K562 (cell line): ENCODE results near the gene SNRPD2. TPM values are rescaled to one million over a fixed set of nuclear protein-coding genes. Genes with fewer than 3 reads are reported as not detected.
A peak's percentile ranks its signal among the peaks of the same experiment; 100 is the strongest.

ENCODE experiments used
- BRF1 ChIP-seq: IDR thresholded peaks from 3 replicates; pipeline ENCODE4 v1.6.1; 2011; ENCODE audit warnings: borderline replicate concordance, mild to moderate bottlenecking; ENCODE audit not compliant: insufficient read length; ENCODE audit errors: extremely low read depth
- ETS2 ChIP-seq: IDR thresholded peaks from 2 replicates; pipeline ENCODE4 v1.6.1; 2016; ENCODE audit warnings: borderline replicate concordance, missing genetic modification characterization, mild to moderate bottlenecking, moderate library complexity, missing compliant biosample characterization; ENCODE audit not compliant: poor library complexity, severe bottlenecking
- HNRNPLL ChIP-seq: fragments of 200-400 bp; formaldehyde crosslinking; IDR thresholded peaks from 2 replicates; pipeline ENCODE4 v1.6.1; 2017; ENCODE audit warnings: low read length, low read depth, mild to moderate bottlenecking; ENCODE audit not compliant: poor library complexity, severe bottlenecking
- HSF4 ChIP-seq: fragments of 250-450 bp; sonication (Bioruptor Pico); IDR thresholded peaks from 2 replicates; pipeline ENCODE4 v2.1.2; 2022; ENCODE audit warnings: mild to moderate bottlenecking, moderate library complexity, borderline replicate concordance
- KDM1A ChIP-seq, 2 experiments: fragments of 450-650 bp; IDR thresholded peaks; 2 replicates each; pipeline ENCODE4 v1.6.1; 2016; ENCODE audit warnings: mild to moderate bottlenecking in 2 of 2
- MTA3 ChIP-seq: fragments of 450-650 bp; formaldehyde crosslinking; IDR thresholded peaks from 2 replicates; pipeline ENCODE4 v1.6.1; 2017; ENCODE audit warnings: mild to moderate bottlenecking, borderline replicate concordance
- MYC ChIP-seq, 2 experiments: fragments of 250-450 bp in 1 of 2; sonication (Bioruptor Pico) in 1 of 2; IDR thresholded peaks; 2 replicates each; pipeline versions ENCODE4 v1.5.1 to v1.6.1; 2012 to 2021; ENCODE audit warnings: low read depth in 2 of 2, borderline replicate concordance in 1 of 2, improper control_type of control experiment in 1 of 2, low read length in 1 of 2, mild to moderate bottlenecking in 1 of 2, moderate library complexity in 1 of 2
- PCBP1 ChIP-seq: fragments of 200-400 bp; formaldehyde crosslinking; IDR thresholded peaks from 2 replicates; pipeline ENCODE4 v1.6.1; 2018; ENCODE audit warnings: mild to moderate bottlenecking, low read depth, low read length; ENCODE audit not compliant: poor library complexity, severe bottlenecking
- SAFB ChIP-seq: fragments of 200-400 bp; formaldehyde crosslinking; IDR thresholded peaks from 2 replicates; pipeline ENCODE4 v1.6.1; 2017; ENCODE audit warnings: low read depth, low read length, borderline replicate concordance
- SMC3 ChIP-seq: conservative IDR thresholded peaks from 2 replicates; pipeline ENCODE4 v1.6.1; 2011; ENCODE audit warnings: low read depth, low read length, improper control_type of control experiment; ENCODE audit not compliant: insufficient read depth
- SRSF7 ChIP-seq: fragments of 200-400 bp; formaldehyde crosslinking; optimal IDR thresholded peaks from 2 replicates; pipeline ENCODE3; 2017; ENCODE audit warnings: mild to moderate bottlenecking, low read depth, low read length
- TAF1 ChIP-seq: IDR thresholded peaks from 2 replicates; pipeline ENCODE4 v1.6.1; 2011; ENCODE audit warnings: mild to moderate bottlenecking, low read length, moderate library complexity; ENCODE audit not compliant: insufficient read depth, control insufficient read depth, severe bottlenecking; ENCODE audit errors: extremely low read depth
- TAF7 ChIP-seq: fragments of 450-650 bp; IDR thresholded peaks from 2 replicates; pipeline ENCODE4 v1.6.1; 2016; ENCODE audit warnings: missing genetic modification characterization, missing compliant biosample characterization
- TCF3 ChIP-seq: sonication (generic); formaldehyde crosslinking; IDR thresholded peaks from 2 replicates; pipeline ENCODE4 v1.4.0; 2020; ENCODE audit warnings: mild to moderate bottlenecking, missing genetic modification reagents
- THRAP3 ChIP-seq: fragments of 450-650 bp; IDR thresholded peaks from 2 replicates; pipeline ENCODE4 v1.6.1; 2016; ENCODE audit warnings: mild to moderate bottlenecking, inconsistent platforms, borderline replicate concordance
- U2AF1 ChIP-seq: fragments of 200-400 bp; formaldehyde crosslinking; optimal IDR thresholded peaks from 2 replicates; pipeline ENCODE3; 2017; ENCODE audit warnings: mild to moderate bottlenecking, low read depth, low read length, moderate library complexity
- ZBTB7A ChIP-seq: IDR thresholded peaks from 2 replicates; pipeline ENCODE4 v1.6.1; 2011; ENCODE audit warnings: low read depth, mild to moderate bottlenecking, low read length, moderate library complexity, borderline replicate concordance; ENCODE audit not compliant: control insufficient read depth
- ZNF551 ChIP-seq: fragments of 250-450 bp; sonication (Bioruptor Pico); IDR thresholded peaks from 2 replicates; pipeline ENCODE4 v1.5.0; 2021; ENCODE audit warnings: mild to moderate bottlenecking, moderate library complexity
- ZNF766 ChIP-seq: fragments of 200-800 bp; sonication (Bioruptor generic); conservative IDR thresholded peaks from 2 replicates; pipeline ENCODE4 v1.6.1; 2016; ENCODE audit warnings: missing genetic modification characterization, missing compliant biosample characterization
- ZZZ3 ChIP-seq: fragments of 450-650 bp; IDR thresholded peaks from 2 replicates; pipeline ENCODE4 v1.6.1; 2016; ENCODE audit warnings: antibody characterized with exemption, mild to moderate bottlenecking, moderate library complexity
- polyA plus RNA-seq, 8 experiments: library from polyadenylated mRNA; depleted of rRNA in 4 of 8; stranded (reverse) in 5 of 8; unstranded in 3 of 8; fragments of >200 nt; fragmentation: Nextera tagmentation in 2 of 8; fragmentation: Illumina TruSeq in 1 of 8; extraction: Ambion mirVana in 2 of 8; extraction: Trizol in 1 of 8; gene quantifications; 2 replicates each; pipeline versions ENCODE4 v1.2.1 to v1.2.3, GENCODE V29; 2011 to 2014; ENCODE audit warnings: inconsistent platforms in 1 of 8, missing spikeins in 1 of 8
- total RNA-seq, 7 experiments: library from RNA; depleted of rRNA in 6 of 7; stranded (reverse); fragments of >200 nt in 6 of 7; fragmentation: Illumina TruSeq in 2 of 7; extraction: Trizol in 2 of 7; gene quantifications; 2 replicates each; pipeline versions ENCODE4 v1.2.1 to v1.2.3, GENCODE V29; 2011 to 2021; ENCODE audit warnings: low replicate concordance in 1 of 7
- TF ChIP-seq, protein P1 (sequence below): sonication (generic); formaldehyde crosslinking; IDR thresholded peaks from 2 replicates; pipeline ENCODE4 v1.8.0; 2022; ENCODE audit warnings: mild to moderate bottlenecking, missing genetic modification reagents
- TF ChIP-seq, protein P2 (sequence below), 2 experiments: fragments of 250-450 bp in 1 of 2; fragments of 450-650 bp in 1 of 2; sonication (Bioruptor Pico) in 1 of 2; IDR thresholded peaks; 2 replicates each; pipeline versions ENCODE4 v1.6.1 to v1.8.0; 2016 to 2021; ENCODE audit warnings: mild to moderate bottlenecking in 2 of 2, moderate library complexity in 2 of 2, missing compliant biosample characterization in 1 of 2, missing genetic modification characterization in 1 of 2
- TF ChIP-seq, protein P3 (sequence below), 2 experiments: IDR thresholded peaks; 2 replicates each; pipeline ENCODE4 v1.6.1; 2011; ENCODE audit warnings: borderline replicate concordance in 1 of 2, control low read depth in 1 of 2, low read depth in 1 of 2, low read length in 1 of 2, mild to moderate bottlenecking in 1 of 2, mixed read lengths in 1 of 2, moderate library complexity in 1 of 2; ENCODE audit not compliant: insufficient read depth in 1 of 2, insufficient read length in 1 of 2, poor library complexity in 1 of 2, severe bottlenecking in 1 of 2; ENCODE audit errors: extremely low read depth in 1 of 2

SNRPD2 gene
- total and polyA plus RNA-seq, 9 of the 15 experiments (the other 6 are each of a cell fraction or from before 2014, with no cell fraction given) = 728 to 4,411 (median 1,029) TPM

GRCh38 chr19:45670670-45671453 is 20.9 kb downstream of the SNRPD2 start (continued):
- TF ChIP-seq ZNF766 (CRISPR knock-in tag) (peak; percentile 99), BRF1 (no peak), TAF7 (no peak), TCF3 (CRISPR knock-in tag) (no peak), MYC (IDR thresholded peaks at IDR 0.05; ENCODE audit: low read depth, low read length) (no peak), MYC (CRISPR knock-in tag; IDR thresholded peaks at IDR 0.05; ENCODE audit: borderline replicate concordance, low read depth) (no peak), MTA3 (0 out of 2 replicates have a peak, but pooled peaks have one; percentile 9), SAFB (no peak), HSF4 (CRISPR knock-in tag) (no peak), U2AF1 (no peak), TAF1 (peak; percentile 44), PCBP1 (peak; percentile 64), ZNF551 (CRISPR knock-in tag) (no peak), ETS2 (tag) (no peak), SMC3 (no peak), HNRNPLL (peak; percentile 81), ZZZ3 (no peak), ZBTB7A (peak; percentile 49; the same call in 1 of the 2 replicates), THRAP3 (no peak), SRSF7 (no peak), KDM1A (IDR thresholded peaks at IDR 0.05) (no peak)
- TF ChIP-seq, protein P1, sequence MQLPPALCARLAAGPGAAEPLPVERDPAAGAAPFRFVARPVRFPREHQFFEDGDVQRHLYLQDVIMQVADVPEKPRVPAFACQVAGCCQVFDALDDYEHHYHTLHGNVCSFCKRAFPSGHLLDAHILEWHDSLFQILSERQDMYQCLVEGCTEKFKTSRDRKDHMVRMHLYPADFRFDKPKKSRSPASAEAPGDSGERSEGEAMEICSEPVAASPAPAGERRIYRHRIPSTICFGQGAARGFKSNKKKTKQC (CRISPR knock-in tag) = peak; percentile 53; the same call in 1 of the 2 replicates
- TF ChIP-seq, protein P2, sequence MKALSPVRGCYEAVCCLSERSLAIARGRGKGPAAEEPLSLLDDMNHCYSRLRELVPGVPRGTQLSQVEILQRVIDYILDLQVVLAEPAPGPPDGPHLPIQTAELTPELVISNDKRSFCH (CRISPR knock-in tag; IDR thresholded peaks at IDR 0.05) = no peak
- TF ChIP-seq, protein P2 (tag; IDR thresholded peaks at IDR 0.05) = no peak
- TF ChIP-seq, protein P3, sequence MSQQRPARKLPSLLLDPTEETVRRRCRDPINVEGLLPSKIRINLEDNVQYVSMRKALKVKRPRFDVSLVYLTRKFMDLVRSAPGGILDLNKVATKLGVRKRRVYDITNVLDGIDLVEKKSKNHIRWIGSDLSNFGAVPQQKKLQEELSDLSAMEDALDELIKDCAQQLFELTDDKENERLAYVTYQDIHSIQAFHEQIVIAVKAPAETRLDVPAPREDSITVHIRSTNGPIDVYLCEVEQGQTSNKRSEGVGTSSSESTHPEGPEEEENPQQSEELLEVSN (IDR thresholded peaks at IDR 0.05; ENCODE audit: borderline replicate concordance in 1 of 2, extremely low read depth in 1 of 2, insufficient read depth in 1 of 2, insufficient read length in 1 of 2, low read depth in 1 of 2, low read length in 1 of 2, poor library complexity in 1 of 2, severe bottlenecking in 1 of 2) = peak in 1 of 2 experiments; percentile 7
